Esophagus muscularis mucosa (tissue), 2 donors: ENCODE measurements around the gene MYBBP1A.

Source experiments
- EP300 ChIP-seq: sonication (generic); formaldehyde crosslinking; IDR thresholded peaks from one replicate; pipeline ENCODE4 v1.6.1; 2017; ENCODE audit warnings: antibody characterized with exemption
- POLR2A ChIP-seq: fragments of 450-650 bp; IDR thresholded peaks from one replicate; pipeline ENCODE4 v1.6.1; 2017; ENCODE audit warnings: antibody characterized with exemption, moderate library complexity, mild to moderate bottlenecking, low read depth

DNA sequence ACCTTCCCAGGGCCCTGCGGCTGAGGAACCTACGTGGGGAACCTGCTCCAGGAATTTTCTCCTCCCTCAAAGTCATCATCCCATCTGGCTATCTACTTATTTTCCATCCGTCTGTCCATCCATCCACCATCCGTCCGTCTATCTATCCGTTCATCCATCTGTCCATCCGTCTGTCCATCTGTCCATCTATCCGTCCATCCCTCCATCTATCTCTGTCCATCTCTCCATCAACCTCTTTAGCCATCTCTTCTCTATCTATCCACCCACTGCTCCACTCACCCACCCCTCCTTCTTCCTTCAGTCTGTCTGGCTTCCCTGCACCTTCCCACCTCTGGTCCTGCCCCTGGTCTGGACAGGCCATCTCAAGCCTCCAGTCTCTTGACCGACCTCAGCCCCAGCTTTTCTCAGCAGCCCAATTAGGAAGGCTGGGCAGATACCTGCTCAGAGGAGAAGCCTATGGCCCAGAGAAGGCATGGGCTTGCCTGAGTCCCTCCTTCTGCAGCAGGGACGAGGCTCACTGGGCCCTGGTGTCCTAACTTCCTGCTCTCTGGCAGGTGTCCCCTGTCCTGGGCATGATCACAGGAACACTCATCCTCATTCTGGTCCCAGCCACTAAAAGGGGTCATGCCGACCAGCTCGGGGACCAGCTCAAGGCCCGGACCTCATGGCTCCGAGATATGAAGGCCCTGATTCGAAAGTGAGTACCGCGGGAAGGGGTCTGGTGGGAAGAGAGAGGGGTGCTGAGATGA, 23.0 kb downstream of the MYBBP1A start:
- TF ChIP-seq EP300 (no peak), POLR2A (no peak)
